GM18858 (cell line): ENCODE measurements around the gene SCGB3A1.

Experiments used
- ATAC-seq: cut with Tn5 transposase; IDR thresholded peaks from one replicate; pipeline ENCODE4 v1.9.1; 2021; ENCODE audit not compliant: unreplicated experiment

The SCGB3A1 gene

DNA sequence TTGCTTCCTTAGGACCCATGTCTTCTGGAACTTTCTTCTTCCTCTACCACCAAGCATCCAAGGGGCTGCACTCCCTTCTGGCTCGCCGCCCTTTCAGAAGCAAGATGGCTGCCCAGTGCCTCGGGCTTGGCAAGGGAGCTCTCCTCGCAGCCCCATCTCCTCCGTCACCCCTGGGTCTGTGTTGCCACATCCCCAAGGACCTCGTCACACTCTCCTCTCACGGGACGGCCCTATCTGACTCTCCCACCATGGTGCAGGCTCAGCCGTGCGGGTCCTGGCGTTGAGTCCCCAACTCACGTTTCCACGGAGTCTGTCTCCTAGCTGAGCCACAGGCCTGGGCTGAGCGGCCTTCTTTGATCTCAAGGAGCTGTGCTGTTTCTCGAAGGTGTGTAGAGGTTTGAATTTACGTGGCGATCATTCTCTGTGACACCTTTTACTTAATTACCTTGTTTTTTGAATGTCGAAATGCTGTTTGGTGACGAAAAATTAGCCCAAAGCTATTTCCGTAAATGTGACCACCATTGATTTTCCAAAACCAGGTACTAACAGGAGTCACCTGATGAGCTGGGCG lies 15.0 kb upstream of the SCGB3A1 start:
- ATAC-seq = no peak

DNA sequence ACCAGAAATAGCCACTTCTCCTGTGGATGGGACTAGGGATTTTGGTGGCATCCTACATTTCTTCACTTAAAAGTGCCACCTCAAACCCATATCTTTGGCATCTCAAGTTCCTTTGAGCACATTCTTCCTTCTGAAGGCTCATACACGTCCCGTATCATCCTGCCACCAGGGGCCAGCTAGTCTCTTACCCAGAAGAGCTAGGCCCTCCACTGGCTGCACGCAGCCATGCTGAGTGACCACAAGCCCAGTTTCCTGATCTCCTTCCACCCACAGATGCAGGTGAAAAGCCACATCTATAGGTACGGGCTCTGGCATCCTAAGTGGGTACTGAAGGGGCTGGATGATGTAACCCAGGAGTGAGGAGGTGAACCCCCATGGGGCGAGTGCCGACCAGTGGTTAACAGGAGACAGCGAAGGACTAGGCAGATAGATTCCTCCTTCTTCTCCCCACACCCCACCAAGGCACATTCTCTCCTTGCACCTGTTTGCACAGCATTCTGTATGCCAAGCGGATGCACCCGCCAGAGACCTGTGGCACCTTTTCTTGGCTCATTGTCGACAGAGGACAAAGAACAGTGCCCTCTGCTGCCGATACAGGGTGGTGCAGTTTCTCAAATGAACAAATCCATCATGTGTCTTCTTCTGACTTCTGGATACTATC lies 14.4 kb upstream of the SCGB3A1 start:
- no peak for ATAC-seq

DNA sequence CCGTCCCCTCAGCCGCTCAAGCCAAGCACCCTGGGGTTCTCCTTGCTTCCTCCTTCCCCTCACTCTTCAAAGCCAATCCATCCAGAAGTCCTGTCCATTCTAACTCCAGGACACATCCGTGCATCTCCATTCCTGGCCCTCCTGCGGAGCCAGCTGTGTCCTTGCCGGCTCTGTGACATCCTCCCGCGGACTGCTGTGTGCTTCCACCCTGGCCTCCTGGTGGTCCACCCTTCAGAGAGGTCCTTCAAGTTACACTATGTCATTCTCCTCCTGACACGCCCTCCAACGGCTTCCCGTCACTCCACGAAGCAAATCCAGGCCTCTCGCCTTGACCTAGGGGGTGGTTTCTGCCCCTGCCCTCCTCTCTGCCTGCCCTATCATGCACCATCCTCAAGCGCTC lies 13.0 kb upstream of the SCGB3A1 start:
- no peak for ATAC-seq

DNA sequence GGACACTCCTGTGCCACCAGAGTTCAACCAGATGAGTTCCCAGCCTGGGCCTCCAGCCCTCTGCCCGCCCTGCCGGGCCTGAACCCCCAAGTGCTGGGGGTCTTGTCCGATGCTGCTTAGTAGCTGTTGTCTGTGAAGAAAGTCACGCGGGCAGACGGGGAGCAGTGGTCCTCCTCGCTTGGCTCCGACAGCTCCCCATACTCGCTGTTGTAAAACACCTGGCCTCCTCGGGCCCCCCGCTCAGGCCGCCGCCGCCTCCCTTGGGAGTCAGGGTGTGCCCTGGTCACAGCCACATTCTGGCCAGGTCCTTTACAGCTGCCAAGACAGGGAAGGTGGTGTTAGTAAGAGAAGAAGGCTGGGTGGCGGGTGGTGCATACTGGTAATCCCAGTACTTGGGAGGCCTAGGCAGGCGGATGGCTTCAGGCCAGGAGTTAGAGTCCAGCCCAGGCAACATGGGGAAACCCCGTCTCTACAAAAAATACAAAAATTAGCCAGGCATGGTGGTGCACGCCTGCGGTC lies 11.8 kb upstream of the SCGB3A1 start:
- no peak for ATAC-seq

DNA sequence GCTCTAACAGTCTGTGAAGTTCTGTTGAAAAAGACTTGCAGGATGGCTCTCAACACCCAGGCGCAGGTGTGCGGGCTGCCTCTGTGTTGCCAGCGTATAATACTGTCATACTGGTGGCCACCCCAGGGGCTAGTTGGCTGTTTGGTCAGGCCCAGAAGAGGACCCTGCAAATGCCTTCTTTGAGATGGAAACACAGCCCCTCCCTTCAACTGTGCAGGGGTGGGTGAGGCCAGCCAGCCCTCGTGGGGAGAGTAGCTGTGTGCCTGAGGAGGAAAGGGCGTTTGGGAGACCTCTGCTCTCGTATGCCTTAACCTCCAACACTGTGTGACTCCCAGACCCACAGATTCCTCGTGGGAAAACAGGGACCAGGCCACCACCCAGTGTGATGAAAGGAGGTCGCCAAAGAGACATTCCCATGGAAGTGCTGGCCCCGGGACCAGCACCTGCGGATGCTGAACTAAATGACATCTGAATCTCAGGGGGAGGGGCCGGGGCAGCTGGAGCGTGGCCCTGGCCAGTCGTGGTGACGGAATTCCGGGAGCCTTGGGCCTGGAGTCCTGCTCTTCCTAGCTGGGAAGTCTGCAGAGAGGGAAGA lies 11.3 kb upstream of the SCGB3A1 start:
- ATAC-seq = no peak

DNA sequence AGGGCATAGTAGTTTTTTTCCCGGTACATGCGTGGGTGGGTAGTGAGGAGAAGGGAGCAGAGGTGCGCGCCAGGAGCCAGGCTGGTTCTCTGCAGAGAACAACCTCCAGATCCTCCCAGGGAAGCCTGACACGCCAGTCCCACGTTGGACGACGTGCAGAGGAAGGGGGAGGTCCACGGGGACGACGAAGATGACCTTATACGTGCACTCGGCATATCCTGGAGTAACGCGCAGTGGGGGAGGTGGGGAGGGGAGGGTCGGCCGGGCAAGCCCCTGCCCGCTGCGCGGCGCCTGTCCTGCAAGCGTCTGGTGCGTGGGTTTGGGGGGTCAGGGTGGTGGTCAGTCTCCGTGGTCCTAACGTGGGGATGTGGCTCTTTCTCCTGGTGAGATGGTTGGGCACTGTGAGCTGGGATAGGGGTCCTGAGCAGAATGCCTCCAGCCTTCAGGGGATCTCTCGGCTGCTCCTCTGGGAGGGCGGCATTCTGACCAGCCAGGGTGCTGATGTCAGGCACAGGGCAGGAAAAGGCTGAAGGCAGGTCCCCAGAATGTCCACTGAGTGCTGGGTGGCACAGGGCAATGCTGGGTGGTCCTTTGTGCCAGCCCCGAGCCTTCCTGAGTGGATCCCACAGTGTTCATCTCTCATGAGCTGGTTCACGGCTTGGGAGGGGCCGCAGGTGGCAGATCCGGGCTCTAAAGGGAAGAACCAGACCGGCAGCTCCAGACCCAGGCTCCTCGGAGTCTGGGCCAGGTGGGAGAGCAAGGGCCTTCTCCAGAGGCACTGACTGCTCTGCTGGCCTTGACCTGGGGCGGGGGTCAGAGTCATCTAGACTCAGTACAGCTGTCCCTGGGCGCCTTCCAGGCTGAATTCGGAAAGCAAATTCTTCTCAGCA lies 10.5 kb upstream of the SCGB3A1 start:
- no peak for ATAC-seq

DNA sequence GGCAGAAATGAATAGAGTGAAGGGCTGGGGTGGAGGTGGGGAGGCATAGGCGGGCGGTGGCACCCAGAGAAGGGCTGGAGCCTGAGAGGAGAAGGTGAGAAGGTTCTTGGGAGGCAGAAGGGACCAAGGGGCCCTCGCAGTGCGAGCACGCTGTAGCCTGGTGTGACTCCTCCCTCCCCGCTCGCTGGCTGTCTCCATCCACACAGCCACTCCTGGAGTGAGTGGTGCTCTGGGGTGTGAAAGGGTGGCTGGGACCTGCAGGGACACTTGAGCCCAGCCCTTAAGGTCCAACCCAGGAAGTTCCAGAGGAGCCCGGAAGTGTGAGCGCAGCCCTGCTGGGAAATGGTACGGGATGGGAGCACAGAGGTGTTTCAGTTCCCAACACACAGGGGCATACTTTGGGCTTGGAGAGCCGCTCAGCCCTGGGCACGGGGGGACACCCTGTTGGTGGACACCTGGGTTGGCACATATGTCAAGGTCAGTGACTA lies 9.3 kb upstream of the SCGB3A1 start:
- ATAC-seq = no peak

DNA sequence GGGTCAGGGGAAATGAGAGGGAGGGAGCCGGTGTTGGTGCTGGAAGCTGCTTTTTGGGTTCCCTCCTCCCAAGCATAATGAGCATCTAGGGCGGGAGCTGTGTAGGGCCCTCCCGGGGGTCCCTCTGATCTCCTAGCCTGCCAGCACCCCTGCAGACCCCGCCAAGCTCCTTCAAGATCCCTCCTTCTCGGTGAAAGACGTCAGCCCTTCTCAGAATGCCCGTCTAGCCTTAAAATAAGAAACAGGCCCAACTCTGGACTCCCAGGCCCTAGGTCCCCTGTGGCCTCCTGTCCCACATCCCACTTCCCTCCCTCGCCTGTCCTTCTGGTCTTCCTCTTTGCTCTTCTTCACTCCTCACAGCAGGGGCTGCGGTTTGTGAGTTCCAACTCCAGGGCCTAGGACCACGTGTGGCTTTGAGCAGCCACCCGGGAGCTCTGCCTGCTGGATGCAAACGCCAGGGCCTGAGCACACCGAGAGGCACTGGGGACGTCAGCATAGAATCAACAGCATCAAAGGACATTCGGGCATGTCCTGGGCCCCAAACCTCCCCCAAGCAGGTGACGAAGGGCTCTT lies 8.8 kb upstream of the SCGB3A1 start:
- ATAC-seq = no peak

DNA sequence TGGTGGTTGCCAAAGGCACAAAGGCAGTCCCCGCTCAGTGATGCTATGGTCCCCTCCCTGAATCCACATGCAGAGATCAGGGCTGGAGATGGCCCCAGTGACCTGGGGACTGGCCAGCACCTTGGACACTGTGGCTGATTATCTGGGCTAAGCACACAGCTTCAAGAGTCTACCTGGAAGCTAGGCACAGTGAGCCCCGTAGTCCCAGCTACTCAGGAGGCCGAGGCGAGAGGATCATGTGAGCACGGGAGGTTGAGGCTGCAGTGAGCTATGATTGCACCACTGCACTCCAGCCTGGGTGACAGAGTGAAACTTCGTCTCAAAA lies 8.3 kb upstream of the SCGB3A1 start:
- no peak for ATAC-seq

DNA sequence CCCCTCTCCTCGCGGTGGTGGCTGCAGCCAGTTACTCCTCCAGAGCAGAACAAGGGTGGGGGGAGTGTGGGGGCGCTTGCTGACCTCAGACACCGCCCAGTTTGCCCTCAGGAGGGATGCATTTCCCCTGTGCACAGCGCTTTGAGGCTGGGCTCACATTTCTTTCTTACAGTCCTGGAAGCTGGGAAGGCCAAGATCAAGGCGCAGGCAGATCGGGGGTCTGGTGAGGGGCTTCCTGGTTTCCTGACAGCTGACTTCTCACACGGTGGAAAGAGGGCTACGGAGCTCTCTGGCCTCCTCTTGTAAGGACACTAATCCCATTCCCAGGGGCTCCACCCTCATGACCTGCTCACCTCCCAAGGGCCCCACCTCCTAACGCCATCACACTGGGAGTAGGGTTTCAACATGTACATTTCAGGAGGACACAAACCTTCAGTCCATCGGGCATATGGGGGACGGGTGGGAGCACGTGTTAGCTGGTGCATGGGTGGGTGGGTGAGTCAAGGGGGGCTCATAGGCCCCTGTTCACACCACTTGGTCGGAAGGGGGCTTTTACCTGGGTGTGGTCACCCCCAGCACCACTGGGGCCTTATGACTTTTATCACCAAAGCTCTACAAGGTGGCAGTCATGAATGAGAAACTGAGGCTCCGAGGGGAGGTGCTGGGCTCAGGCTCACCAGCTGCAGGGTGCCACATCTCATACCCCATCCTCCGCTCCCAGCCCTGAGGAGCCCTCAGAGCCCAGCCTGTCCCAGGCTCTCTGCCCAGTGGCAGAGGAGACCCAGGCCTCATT lies 7.7 kb upstream of the SCGB3A1 start:
- no peak for ATAC-seq

DNA sequence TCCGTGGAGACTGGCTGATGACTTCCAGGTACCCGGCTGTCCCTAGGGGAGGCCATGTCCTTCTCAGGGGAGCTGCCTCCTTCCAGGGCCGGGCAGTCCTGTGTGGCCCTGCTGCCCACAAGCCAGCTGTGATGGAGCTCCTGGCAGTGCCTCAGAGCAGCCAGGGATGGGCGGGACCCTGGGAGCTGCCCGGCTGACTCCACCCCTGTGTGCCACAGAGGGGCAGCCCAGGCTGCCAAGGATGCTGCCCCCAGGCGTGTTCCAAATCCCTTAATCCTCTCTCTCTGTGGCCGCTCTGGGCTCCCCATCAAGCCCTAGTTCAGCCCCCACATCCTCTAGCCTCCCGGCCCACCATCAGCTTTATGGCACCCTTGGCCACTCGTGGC lies 7.0 kb upstream of the SCGB3A1 start:
- no peak for ATAC-seq

DNA sequence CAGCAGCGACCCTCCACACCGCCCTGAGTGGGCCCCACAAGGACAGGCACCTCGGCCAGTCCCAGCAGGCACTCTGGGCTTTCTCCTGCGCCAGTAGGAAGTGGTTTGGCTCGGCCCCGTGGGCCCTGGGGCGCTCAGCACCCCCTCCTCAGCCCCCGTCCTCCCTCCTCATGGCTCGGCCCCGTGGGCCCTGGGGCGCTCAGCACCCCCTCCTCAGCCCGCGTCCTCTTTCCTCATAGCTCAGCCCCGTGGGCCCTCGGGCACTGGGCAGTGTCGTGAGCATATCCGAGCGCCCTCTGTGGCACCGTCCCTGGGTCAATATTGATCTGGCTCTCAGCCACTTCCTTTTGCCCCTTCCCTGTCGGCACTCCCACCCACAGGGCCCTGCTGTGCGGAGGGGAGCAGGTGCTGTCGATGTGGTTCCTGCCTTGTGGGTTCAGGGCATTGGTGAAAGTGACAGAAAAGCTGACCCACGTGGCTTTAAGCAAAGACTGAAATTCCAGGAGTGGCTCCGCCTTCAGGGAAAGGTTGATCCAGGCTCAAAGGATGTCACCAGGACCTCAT lies 5.5 kb upstream of the SCGB3A1 start:
- ATAC-seq = no peak

DNA sequence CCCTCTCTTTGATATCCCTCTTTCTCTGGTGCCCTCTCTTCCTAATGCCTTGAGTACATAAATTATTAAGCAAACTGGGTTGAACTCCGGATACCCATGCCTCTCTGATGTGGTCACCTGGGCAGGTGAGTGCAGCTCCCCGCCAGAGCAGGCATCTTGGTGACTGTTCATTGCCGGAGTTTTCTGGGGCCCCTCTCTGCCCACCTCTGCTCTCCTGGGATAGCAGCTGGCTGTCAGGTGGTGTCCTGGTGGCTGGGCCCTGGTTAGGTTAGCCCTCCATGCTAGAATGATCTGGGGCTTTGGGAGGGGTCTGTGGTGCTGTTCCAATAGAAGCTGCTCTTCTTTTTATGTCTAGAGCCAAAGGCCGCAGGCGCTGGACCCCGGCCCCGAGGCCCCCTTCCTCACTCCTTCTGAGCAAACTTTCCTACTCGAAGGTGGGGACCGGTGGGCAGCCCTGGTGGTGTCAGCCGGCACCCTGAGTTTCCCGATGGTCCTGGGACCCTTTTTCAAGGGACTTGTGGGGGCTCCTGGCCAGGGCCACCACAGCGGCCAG lies 4.9 kb upstream of the SCGB3A1 start:
- ATAC-seq = no peak

DNA sequence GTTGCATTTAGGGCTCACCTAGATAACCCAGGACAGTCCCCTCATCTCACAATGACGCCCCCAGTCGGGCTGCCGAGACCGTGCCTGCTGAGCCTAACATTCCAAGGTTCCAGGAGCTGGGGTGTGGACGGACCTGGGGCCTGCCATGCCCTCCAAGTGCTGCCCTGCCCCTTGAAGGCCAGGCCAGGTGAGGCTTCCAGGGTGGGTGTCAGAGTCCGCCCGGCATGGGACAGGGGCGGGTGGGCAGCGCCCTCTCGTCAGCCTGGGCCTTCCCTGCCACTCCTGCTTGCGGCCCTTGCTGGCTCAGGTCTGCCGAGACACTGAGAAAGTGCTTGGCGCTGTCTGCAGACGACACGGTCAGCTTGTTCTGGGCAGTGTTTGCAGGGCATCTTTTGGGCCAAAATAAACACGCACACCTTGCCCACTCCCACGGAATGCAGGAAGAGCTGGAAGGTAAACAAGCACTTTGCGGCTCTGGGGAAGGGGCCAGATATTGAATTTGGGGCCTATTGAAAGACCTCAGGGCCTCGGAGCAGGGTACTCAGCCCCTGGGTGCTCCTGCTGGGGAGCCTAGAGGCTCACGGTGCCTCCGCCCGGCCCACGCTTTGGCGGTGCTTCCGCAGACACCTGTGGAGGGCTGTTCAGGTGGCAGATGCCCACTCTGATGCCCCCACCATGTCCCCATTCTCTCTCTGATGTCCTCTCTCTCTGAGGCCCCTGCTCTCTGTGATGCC lies 4.2 kb upstream of the SCGB3A1 start:
- ATAC-seq = no peak

DNA sequence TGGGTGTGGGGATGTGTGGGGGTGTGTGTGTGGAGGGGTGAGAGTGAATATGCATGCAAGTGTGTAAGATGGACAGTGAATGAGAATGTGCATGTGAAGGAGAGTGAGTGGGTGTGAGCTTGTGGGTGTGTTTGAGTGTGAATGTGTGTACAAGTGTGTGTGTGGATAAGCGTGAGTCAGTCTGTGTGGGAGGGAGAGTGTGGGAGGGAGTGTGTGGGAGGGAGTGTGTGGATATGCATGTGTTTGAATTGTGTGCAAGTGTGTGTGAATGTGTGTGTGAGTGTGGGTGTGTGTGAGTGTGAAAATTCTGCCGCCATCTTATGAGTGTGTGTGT lies 3.7 kb upstream of the SCGB3A1 start:
- ATAC-seq = no peak

DNA sequence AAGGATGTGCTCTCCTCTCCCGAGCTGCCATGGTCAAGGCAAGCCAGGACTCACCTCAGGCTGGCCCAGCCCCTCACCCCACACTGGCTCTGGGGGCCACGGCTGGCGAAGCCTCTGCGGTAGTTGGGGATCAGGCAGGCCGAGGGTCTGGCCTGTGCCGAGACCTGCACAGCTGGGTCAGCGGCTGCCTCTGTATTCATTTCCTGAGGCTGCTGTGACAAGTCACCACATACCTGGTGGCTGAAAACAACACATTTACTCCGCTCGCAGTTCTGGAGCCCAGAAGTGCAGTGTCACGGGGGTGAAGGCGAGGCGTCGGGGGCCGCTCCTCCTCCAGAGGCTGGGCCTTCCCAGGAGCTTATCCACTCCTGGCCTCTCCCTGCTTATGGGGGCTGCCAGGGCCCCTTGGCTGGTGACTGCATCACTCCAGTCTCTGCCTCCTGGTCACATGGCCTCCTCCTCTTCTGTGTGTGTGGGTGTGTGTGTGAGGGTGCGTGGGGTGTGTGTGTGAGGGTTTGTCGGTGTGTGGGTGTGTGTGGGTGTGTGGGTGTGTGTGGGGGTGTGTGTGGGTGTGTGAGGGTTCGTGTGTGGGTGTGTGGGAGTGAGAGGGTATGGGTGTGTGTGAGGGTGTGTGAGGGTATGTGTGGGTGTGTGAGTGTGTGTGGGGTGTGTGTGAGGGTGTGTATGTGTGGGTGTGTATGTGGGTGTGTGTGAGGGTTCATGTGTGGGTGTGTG lies 3.2 kb upstream of the SCGB3A1 start:
- ATAC-seq = no peak

DNA sequence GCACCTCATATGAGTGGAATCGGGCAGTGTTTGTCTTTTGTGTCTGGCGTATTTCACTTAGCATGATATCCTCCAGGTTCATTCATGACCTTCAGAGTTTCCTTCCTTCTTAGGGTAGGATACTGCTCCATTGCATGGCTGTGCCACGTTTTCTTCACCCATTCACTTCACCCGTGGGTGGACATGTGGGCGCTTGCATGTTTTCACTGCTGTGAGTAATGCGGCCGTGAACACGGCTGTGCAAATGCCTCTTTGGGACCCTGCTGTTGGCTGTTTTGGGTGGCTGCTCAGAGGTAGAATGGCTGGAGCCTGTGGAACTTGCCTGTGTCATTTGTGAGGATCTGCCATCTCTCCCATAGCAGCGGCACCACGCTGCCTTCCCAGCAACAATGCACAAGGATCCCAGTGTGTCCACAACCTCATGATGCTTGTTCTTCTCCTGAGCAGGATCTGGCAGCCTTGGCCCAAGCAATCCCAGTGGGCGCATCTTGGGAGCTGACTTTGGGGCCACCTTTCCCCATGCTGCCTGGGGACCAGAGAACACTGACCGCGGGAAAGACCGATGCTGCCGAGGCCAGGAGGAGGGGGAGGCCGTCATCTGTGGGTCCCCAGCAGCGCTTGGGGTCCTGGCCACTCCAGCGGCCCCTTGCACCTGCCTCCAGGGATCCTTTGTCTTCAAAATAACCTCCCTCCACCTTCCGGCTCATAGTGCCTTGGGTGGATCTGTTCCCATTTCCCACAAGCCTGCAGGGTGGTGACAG lies 2.3 kb upstream of the SCGB3A1 start:
- no peak for ATAC-seq

DNA sequence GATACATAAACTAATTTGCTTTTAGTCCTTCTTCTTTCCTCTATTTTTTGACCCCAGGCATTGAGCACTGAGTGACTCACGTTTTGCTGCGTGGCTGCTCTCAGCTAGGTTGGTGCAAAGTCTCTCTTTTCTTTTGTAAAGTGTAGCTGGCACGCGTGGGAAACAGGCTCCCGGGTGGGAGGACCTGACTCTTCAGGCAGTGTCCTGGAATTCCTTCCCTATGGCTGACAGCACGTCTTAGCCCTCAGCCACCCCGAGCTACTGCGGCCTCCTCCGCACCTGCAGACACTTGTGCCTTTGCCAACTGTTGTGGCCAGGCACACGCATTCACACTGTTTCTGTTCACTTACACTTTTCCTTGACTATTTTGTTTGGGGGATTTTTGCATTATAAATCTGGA lies 877 bp upstream of the SCGB3A1 start:
- ATAC-seq = no peak
